ENCODE results near the gene SPNS1. TPM values are rescaled to one million over a fixed set of nuclear protein-coding genes. Genes with fewer than 3 reads are reported as not detected.

SPNS1 gene
- total RNA-seq, 3 donors from 2014 or later (not counting 1 experiment from before 2014, with no cell fraction given), result 36.0 to 44.3 (median 36.9) TPM

- 90% methylated on average over 3 of the region's 3 CpGs for WGBS (ENCODE audit: insufficient coverage)
- intact Hi-C loops (cut with micrococcal nuclease), result no loop called here
- DNase-seq, result no peak
- Histone ChIP-seq H3K36me3 (ENCODE audit: control insufficient read depth, insufficient read depth, low read length) (no peaks in the 10 kb centered on the region), H3K27me3 (ENCODE audit: control insufficient read depth, insufficient read depth, low read length) (no peaks in the 10 kb centered on the region), H3K4me3 (ENCODE audit: low read length) (no peak overlapping the region), H3K9me3 (ENCODE audit: control insufficient read depth, insufficient read depth, low read length) (no peaks in the 10 kb centered on the region), H3K4me1 (ENCODE audit: control insufficient read depth, insufficient read depth, low read length) (peaks cover 27% of the 10 kb centered on the region), H3K27ac (ENCODE audit: low read length) (peak overlapping the region; percentile 68)
- ATAC-seq, result no peak
- TF ChIP-seq, protein P1, sequence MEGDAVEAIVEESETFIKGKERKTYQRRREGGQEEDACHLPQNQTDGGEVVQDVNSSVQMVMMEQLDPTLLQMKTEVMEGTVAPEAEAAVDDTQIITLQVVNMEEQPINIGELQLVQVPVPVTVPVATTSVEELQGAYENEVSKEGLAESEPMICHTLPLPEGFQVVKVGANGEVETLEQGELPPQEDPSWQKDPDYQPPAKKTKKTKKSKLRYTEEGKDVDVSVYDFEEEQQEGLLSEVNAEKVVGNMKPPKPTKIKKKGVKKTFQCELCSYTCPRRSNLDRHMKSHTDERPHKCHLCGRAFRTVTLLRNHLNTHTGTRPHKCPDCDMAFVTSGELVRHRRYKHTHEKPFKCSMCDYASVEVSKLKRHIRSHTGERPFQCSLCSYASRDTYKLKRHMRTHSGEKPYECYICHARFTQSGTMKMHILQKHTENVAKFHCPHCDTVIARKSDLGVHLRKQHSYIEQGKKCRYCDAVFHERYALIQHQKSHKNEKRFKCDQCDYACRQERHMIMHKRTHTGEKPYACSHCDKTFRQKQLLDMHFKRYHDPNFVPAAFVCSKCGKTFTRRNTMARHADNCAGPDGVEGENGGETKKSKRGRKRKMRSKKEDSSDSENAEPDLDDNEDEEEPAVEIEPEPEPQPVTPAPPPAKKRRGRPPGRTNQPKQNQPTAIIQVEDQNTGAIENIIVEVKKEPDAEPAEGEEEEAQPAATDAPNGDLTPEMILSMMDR (IDR thresholded peaks at IDR 0.05), result no peak
- Mint-ChIP-seq H3K27me3 (ENCODE audit: low read depth in 2 of 2) (no peaks in the 10 kb centered on the region), H3K4me3 (no peak overlapping the region), H3K9me3 (no peaks in the 10 kb centered on the region), H3K36me3 (no peaks in the 10 kb centered on the region), H3K4me1 (peaks cover 21 to 39% of the 10 kb centered on the region in 2 donors), H3K27ac (peak overlapping the region; percentile 92 to 93)
Measured at GRCh38 chr16:28930203-28930602, 44.4 kb upstream of the SPNS1 start.

DNA sequence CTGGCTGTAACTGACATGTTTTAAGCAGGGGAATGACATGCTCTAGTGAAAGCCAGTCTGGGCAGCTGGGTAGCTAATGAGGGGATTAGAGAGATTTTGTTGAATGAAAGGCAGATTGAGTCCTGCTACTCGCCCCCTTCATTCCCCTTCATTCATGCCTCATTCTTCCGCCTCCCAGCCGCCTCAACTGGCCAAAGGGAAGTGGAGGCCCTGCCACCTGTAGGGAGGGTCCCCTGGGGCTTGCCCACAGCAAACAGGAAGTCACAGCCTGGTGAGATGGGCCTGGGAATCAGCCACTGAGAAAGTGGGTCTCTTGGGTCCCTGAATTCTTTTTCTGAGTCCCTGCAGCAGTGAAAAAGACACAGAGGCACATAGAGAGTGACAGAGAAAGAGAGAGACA lies 43.9 kb upstream of the SPNS1 start:
- no peaks in the 10 kb centered on the region for H3K27me3 ChIP-seq (ENCODE audit: control insufficient read depth, insufficient read depth, low read length)
- H3K4me3 Mint-ChIP-seq, result peak overlapping the region; percentile 73
- peaks cover 22 to 37% of the 10 kb centered on the region in 2 donors for H3K4me1 Mint-ChIP-seq
- no peaks in the 10 kb centered on the region for H3K9me3 ChIP-seq (ENCODE audit: control insufficient read depth, insufficient read depth, low read length)
- H3K27ac ChIP-seq (ENCODE audit: low read length), result peak overlapping the region; percentile 68
- H3K36me3 Mint-ChIP-seq, result no peaks in the 10 kb centered on the region
- peak in 2 of 3 donors; percentile 50 to 59 for ATAC-seq
- intact Hi-C loops (cut with micrococcal nuclease), result no loop called here
- no peaks in the 10 kb centered on the region for H3K9me3 Mint-ChIP-seq
- TF ChIP-seq, protein P1 (IDR thresholded peaks at IDR 0.05), result no peak
- peaks cover 30% of the 10 kb centered on the region for H3K4me1 ChIP-seq (ENCODE audit: control insufficient read depth, insufficient read depth, low read length)
- H3K36me3 ChIP-seq (ENCODE audit: control insufficient read depth, insufficient read depth, low read length), result no peaks in the 10 kb centered on the region
- WGBS (ENCODE audit: insufficient coverage), result 15% methylated on average over 2 of the region's 3 CpGs
- H3K4me3 ChIP-seq (ENCODE audit: low read length), result no peak overlapping the region
- H3K27ac Mint-ChIP-seq, result peak overlapping the region; percentile 92 to 93
- DNase-seq, result peak in 1 of 2 donors; percentile 31
- no peaks in the 10 kb centered on the region for H3K27me3 Mint-ChIP-seq (ENCODE audit: low read depth in 2 of 2)

DNA sequence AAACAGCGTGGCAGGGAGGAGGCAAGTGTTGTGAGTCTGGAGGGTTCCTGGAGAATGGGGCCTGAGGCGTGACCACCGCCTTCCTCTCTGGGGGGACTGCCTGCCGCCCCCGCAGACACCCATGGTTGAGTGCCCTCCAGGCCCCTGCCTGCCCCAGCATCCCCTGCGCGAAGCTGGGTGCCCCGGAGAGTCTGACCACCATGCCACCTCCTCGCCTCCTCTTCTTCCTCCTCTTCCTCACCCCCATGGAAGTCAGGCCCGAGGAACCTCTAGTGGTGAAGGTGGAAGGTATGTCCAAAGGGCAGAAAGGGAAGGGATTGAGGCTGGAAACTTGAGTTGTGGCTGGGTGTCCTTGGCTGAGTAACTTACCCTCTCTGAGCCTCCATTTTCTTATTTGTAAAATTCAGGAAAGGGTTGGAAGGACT lies 42.8 kb upstream of the SPNS1 start, which contains the start of gene CD19:
Gene CD19, plus strand, starts transcription at position 171 of the 425 bp plus-strand sequence. Its CDS starts 30 bp downstream, at position 201.
- intact Hi-C loops (cut with micrococcal nuclease), result no loop called here
- no peaks in the 10 kb centered on the region for H3K36me3 ChIP-seq (ENCODE audit: control insufficient read depth, insufficient read depth, low read length)
- H3K27ac Mint-ChIP-seq, result peak within 1 kb of the TSS; percentile 92 to 93
- peak within 1 kb of the TSS; percentile 73 for H3K4me3 Mint-ChIP-seq
- H3K27me3 ChIP-seq (ENCODE audit: control insufficient read depth, insufficient read depth, low read length), result no peaks in the 10 kb centered on the region
- H3K9me3 ChIP-seq (ENCODE audit: control insufficient read depth, insufficient read depth, low read length), result no peaks in the 10 kb centered on the region
- DNase-seq, result no peak
- H3K4me1 ChIP-seq (ENCODE audit: control insufficient read depth, insufficient read depth, low read length), result peaks cover 38% of the 10 kb centered on the region
- peaks cover 26 to 40% of the 10 kb centered on the region in 2 donors for H3K4me1 Mint-ChIP-seq
- H3K27me3 Mint-ChIP-seq (ENCODE audit: low read depth in 2 of 2), result no peaks in the 10 kb centered on the region
- no peaks in the 10 kb centered on the region for H3K9me3 Mint-ChIP-seq
- peak within 1 kb of the TSS; percentile 68 for H3K27ac ChIP-seq (ENCODE audit: low read length)
- no peaks in the 10 kb centered on the region for H3K36me3 Mint-ChIP-seq
- TF ChIP-seq, protein P1 (IDR thresholded peaks at IDR 0.05), result no peak
- peak within 1 kb of the TSS; percentile 40 for H3K4me3 ChIP-seq (ENCODE audit: low read length)
- 55% methylated on average over 7 of the region's 10 CpGs for WGBS (ENCODE audit: insufficient coverage)
- no peak for ATAC-seq
